Femur (tissue), 1 donor: ENCODE measurements around the gene AKAP13.

Experiments
- DNase-seq: peaks from one replicate; pipeline ENCODE4 v3.0.0-alpha.2; 2017

AKAP13 gene

DNA sequence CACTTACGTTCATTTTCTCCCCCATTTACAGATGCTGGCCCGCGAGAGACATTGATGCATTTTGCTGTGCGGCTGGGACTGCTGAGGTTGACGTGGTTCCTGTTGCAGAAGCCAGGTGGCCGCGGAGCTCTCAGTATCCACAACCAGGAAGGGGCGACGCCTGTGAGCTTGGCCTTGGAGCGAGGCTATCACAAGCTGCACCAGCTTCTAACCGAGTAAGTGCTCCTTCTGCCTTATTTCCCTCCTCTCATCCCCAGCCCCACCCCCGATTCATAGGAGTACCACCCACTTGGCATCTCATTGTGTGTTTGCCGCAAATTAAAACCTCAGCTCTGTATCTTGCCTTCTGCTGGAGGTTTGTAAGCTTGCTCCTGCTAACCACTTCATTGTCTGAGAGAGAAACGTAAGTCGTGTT is 163.3 kb downstream of the AKAP13 start:
- peak; percentile 63 for DNase-seq

GRCh38 chr15:85545185-85545584 is 164.8 kb downstream of the AKAP13 start:
- no peak for DNase-seq

DNA sequence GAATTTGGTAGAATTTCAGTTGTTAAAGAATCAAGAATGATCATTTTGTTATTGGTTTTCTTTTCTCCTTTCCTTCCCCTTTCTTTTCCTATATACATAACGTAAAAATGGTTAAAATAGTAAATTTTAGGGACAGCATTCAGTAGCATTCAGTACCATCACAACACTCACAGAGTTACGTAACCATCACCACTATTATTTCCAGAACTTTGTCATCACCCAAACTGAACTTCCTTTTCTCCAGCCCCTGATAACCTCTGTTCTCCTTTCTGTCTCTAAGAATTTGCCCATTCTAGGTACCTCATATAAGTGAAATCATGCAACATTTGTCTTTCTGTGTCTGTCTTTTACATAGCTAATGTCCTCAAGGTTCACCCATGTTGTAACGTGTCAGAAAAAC is 165.3 kb downstream of the AKAP13 start:
- DNase-seq, result no peak

DNA sequence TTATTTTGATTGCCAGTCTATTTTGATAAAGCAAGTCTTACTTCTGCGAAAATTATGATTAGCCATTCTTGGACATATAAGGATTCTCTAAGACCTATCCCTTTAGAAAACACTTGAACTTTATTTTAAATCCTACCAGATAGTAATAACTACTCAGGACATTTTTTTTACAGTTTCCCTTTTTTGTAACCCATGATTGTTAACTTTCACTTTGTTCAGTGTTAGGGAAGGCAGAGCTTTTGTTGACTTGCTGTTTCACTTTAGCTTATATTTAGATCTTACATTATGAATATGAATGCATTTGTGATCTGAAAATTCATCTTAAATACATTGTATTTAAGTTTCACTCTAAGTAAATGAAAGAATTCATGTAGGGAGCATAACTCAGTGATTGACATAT is 167.0 kb downstream of the AKAP13 start:
- DNase-seq, result no peak

DNA sequence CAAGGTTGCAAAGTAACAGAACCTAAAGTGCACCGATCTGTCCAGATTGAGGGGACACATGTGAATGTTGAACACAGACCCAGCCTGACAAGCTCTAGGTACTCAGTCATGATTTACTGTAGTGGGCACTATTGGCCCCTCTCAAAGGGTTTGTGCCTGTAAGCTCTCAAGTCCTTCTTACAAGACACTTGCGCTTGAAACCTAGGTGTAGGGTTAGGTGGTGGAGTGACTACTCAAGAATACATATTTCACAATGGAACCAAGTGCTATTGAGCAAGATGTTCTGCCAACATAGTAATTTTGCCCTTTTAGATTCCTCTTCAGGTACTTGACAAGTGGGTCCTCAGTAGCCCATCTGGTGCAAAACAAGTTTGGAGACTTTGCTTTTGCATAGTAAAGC is 169.9 kb downstream of the AKAP13 start:
- no peak for DNase-seq

DNA sequence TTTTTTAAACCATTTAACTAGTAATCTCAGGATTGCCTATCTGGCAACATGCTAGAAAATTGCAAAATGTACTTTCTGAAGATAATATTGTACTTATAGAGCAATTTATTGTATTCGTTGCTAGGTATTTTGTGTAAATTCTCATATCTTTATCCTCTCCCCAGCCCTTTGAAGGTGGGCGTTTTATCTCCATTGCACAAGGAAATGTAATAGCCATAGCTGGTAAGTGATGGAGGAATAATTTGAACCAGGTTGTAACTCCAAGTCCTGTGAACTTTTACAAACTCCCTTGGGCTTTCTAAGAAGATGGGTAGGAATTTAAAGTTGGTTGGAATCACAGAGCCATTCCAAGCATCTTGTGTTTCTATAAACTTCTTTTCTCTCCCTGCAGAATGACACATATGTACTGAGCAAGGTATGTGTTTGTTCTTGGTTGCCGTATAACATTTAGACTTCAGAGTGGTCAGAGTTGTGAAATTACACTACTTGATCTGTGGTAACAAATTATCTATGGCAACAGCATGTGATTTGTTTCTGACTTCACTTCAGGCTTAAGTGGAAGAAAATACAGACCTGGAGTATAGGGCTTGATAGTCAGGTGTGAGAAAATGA is 170.9 kb downstream of the AKAP13 start:
- no peak for DNase-seq

GRCh38 chr15:85554852-85555521 is 174.6 kb downstream of the AKAP13 start:
- DNase-seq, result no peak

GRCh38 chr15:85555875-85556617 is 175.6 kb downstream of the AKAP13 start:
- DNase-seq, result no peak

- no peak for DNase-seq
These were observed 176.2 kb downstream of the AKAP13 start for GRCh38 chr15:85556618-85556895.

- no peak for DNase-seq
These were observed 177.0 kb downstream of the AKAP13 start for GRCh38 chr15:85557385-85557784.

DNA sequence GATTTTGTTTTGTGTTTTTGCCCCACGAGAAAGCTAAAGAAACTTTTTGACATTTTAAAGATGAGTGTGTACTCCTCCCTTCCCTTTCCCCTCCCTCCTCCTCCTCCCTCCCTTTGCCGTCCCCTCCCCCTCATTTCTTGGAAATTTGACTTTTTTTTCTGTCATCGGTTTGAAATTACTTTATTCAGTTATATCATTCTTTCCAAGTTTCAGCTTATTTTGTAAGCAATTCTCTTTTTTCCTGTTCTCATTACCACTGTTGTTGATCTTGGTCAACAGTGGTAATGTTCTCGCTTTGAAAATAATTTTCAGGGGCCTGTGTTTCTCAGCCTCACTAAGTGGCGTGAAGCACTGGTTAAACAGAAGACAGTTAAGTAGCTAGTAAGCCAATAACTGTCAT is 178.4 kb downstream of the AKAP13 start:
- no peak for DNase-seq

GRCh38 chr15:85559530-85559929 is 179.1 kb downstream of the AKAP13 start:
- no peak for DNase-seq

- no peak for DNase-seq
These were observed 182.4 kb downstream of the AKAP13 start for GRCh38 chr15:85562824-85563223.

DNA sequence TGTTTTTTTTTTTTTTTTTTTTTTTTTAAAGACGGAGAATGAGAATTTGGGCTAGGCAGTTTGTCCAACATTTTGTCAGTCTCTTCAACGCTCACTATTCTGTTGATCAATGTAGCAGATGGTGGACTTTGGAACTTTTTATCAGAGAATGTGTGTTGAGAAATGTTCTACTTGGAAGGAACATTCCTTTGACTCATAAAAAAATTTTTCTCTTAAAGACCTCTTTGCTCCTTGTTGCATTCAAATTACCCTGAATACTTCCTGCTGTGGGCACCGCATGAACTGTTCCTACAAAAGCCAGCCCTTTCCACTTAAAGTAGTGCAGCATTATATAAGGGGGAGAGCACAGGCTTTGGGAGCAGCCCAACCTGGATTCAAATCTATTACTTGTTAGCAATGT is 182.9 kb downstream of the AKAP13 start:
- no peak for DNase-seq

DNA sequence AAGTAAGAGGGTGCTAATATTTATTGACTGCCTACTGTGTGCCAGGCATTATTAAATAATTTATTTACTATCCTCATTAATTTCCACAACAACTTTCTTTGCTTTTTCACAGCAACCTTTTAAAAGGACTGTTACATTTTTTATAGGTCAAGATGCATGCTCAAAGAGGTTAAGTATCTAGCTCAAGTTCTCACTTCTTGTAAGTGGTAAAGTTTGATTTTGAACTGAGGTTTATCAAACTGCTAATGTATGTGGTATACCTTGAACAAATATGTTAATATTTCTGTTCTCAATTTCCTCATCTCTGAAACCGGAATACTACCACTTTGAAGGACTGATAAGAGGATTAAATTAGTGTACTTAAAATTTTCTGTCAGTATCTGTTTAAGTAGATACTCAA is 183.3 kb downstream of the AKAP13 start:
- no peak for DNase-seq

GRCh38 chr15:85564686-85565085 is 184.3 kb downstream of the AKAP13 start:
- no peak for DNase-seq

GRCh38 chr15:85568261-85568808 is 187.9 kb downstream of the AKAP13 start:
- DNase-seq, result no peak

DNA sequence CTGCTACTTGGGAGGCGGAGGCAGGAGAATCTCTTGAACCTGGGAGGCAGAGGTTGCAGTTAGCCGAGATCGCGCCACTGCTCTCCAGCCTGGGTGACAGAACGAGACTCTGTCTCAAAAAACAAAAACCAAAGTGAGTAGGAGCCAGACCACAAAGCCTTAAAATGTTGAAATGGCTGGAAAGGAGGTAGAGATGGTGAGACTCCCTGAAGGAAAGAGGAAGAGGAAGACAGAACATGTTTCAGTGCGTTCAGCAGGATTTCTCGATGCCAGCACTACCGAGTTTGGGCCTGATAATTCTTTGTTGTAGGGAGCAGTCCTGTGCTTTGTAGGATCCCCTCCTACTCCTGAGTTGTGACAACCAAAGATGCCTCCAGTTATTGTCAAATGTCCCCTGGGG is 189.9 kb downstream of the AKAP13 start:
- no peak for DNase-seq

DNA sequence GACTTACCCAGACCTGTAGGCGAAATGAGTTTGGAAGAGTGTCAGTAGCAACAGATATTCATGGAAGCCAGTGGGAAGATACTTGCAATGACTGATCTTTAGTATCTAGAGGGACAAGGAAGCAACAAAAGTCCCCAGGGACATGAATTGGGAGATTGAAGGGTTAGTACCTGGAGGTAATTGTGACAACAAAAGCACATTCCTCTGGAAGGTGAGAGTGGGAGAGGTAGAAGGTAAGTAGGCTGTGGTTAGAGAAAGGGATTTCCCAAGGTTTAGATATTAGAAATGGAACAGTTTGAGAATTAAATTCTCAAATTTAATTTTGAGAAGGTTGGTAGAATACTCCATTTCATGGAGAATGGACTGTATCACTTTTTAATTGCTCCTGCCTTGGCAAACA is 191.4 kb downstream of the AKAP13 start:
- DNase-seq, result no peak

GRCh38 chr15:85576392-85576791 is 196.0 kb downstream of the AKAP13 start:
- no peak for DNase-seq

GRCh38 chr15:85578941-85579701 is 198.7 kb downstream of the AKAP13 start:
- DNase-seq, result no peak

DNA sequence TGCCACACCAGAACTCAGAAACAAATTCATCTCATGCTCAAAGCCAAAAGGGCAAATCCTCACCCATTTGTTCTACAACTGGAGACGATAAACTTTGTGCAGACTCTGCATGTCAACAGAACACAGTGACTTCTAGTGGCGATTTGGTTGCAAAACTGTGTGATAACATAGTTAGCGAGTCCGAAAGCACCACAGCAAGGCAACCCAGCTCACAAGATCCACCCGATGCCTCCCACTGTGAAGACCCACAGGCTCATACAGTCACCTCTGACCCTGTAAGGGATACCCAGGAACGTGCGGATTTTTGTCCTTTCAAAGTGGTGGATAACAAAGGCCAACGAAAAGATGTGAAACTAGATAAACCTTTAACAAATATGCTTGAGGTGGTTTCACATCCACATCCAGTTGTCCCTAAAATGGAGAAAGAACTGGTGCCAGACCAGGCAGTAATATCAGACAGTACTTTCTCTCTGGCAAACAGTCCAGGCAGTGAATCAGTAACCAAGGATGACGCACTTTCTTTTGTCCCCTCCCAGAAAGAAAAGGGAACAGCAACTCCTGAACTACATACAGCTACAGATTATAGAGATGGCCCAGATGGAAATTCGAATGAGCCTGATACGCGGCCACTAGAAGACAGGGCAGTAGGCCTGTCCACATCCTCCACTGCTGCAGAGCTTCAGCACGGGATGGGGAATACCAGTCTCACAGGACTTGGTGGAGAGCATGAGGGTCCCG is 199.7 kb downstream of the AKAP13 start:
- no peak for DNase-seq

DNA sequence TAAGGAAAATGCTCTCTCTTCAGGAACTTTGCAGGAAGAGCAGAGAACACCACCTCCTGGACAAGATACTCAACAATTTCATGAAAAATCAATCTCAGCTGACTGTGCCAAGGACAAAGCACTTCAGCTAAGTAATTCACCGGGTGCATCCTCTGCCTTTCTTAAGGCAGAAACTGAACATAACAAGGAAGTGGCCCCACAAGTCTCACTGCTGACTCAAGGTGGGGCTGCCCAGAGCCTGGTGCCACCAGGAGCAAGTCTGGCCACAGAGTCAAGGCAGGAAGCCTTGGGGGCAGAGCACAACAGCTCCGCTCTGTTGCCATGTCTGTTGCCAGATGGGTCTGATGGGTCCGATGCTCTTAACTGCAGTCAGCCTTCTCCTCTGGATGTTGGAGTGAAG is 200.5 kb downstream of the AKAP13 start:
- DNase-seq, result no peak
